Measurements from ENCODE around the gene ARHGEF33. TPM values are rescaled to one million over a fixed set of nuclear protein-coding genes. Genes with fewer than 3 reads are reported as not detected.

ARHGEF33 gene
- polyA plus RNA-seq, 1 donor from 2014 or later: 1.5 TPM

DNA sequence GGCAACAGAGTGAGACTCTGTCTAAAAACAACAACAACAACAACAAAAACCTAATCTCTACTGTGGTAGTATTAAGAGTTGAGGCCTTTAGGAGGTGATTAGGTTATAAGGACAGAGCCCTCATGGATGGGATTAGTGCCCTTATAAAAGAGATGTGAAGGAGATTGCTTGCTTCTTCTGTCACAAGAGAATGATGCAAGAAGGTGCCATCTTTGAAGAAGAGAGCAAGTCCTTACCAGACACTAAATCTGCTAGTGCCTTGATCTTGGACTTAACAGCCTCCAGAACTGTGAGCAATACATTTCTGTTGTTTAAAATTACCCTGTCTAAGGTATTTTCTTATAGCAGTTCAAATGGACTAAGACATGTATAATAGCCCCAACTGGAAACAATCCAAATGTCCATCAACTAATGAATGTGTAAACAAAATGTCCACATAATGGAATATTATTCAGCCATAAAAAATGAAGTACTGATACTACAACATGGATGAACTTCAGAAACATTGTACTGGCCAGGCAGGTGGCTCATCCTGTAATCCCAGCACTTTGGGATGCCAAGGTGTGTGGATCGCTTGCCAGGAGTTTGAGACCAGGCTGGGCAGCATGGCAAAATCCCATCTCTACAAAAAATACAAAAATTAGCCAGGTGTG, 1.6 kb upstream of the ARHGEF33 start:
- TF ChIP-seq EP300 (conservative IDR thresholded peaks at IDR 0.05; ENCODE audit: poor library complexity, severe bottlenecking) (no peak), SMC3 (conservative IDR thresholded peaks at IDR 0.05; ENCODE audit: poor library complexity) (no peak), MXI1 (conservative IDR thresholded peaks at IDR 0.05; ENCODE audit: poor library complexity, severe bottlenecking) (no peak), POLR2AphosphoS5 (IDR thresholded peaks at IDR 0.05) (no peak)
- H3K9ac ChIP-seq (ENCODE audit: low read length): no peak overlapping the region
- H3K27me3 ChIP-seq (ENCODE audit: insufficient read depth, low read depth, low read length): no peaks in the 10 kb centered on the region
- H3K4me3 ChIP-seq (ENCODE audit: low read length): no peak overlapping the region
- no peak overlapping the region for H3K4me2 ChIP-seq (ENCODE audit: low read length)
- H3K9me2 ChIP-seq (ENCODE audit: insufficient read depth, low read length): no peaks in the 10 kb centered on the region
- no peaks in the 10 kb centered on the region for H3F3A ChIP-seq (ENCODE audit: insufficient read depth, low read length, poor library complexity, severe bottlenecking)
- H2AFZ ChIP-seq (ENCODE audit: low read depth, low read length): no peak overlapping the region
- H4K20me1 ChIP-seq (ENCODE audit: insufficient read depth): no peaks in the 10 kb centered on the region
- H3K27ac ChIP-seq (ENCODE audit: low read length): no peak overlapping the region
- H3K9me3 ChIP-seq (ENCODE audit: low read length): no peaks in the 10 kb centered on the region
- no peaks in the 10 kb centered on the region for H3K79me2 ChIP-seq (replicated peaks; ENCODE audit: insufficient read depth, low read length)
- H3K36me3 ChIP-seq (ENCODE audit: insufficient read depth, low read length): no peaks in the 10 kb centered on the region

DNA sequence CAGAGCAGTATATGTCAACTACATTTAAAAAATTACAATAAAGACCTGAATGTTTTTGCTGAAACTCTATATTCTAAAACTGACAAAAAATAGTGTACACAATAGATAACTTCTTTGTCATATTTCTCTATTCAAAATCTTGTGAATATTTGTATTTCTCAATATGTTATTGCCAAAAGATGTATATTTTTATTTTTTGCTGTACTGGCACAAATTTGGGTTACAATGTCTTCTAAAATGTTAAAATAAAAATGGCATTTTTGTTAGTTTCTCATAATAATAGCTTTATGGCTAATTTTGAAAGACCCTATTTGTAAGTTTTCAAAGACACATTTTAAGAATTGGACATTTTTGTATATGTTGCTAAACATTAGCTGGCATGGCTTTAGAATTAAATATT, 630 bp upstream of the ARHGEF33 start:
- no peaks in the 10 kb centered on the region for H3K9me2 ChIP-seq (ENCODE audit: insufficient read depth, low read length)
- H4K20me1 ChIP-seq (ENCODE audit: insufficient read depth): no peaks in the 10 kb centered on the region
- no peak overlapping the region for H3K4me3 ChIP-seq (ENCODE audit: low read length)
- no peak overlapping the region for H3K9ac ChIP-seq (ENCODE audit: low read length)
- H3K9me3 ChIP-seq (ENCODE audit: low read length): no peaks in the 10 kb centered on the region
- no peaks in the 10 kb centered on the region for H3K27me3 ChIP-seq (ENCODE audit: insufficient read depth, low read depth, low read length)
- H3K27ac ChIP-seq (ENCODE audit: low read length): no peak overlapping the region
- no peaks in the 10 kb centered on the region for H3F3A ChIP-seq (ENCODE audit: insufficient read depth, low read length, poor library complexity, severe bottlenecking)
- TF ChIP-seq POLR2AphosphoS5 (IDR thresholded peaks at IDR 0.05) (no peak), RAD21 (conservative IDR thresholded peaks at IDR 0.05) (no peak), REST (IDR thresholded peaks at IDR 0.05; ENCODE audit: borderline replicate concordance) (no peak), TAF1 (IDR thresholded peaks at IDR 0.05; ENCODE audit: low read depth) (no peak), MXI1 (conservative IDR thresholded peaks at IDR 0.05; ENCODE audit: poor library complexity, severe bottlenecking) (no peak), EP300 (conservative IDR thresholded peaks at IDR 0.05; ENCODE audit: poor library complexity, severe bottlenecking) (no peak), EZH2 (IDR thresholded peaks at IDR 0.05; ENCODE audit: borderline replicate concordance, insufficient read depth, low read length, poor library complexity, severe bottlenecking) (no peak), SMC3 (conservative IDR thresholded peaks at IDR 0.05; ENCODE audit: poor library complexity) (no peak)
- TF ChIP-seq, protein P1, sequence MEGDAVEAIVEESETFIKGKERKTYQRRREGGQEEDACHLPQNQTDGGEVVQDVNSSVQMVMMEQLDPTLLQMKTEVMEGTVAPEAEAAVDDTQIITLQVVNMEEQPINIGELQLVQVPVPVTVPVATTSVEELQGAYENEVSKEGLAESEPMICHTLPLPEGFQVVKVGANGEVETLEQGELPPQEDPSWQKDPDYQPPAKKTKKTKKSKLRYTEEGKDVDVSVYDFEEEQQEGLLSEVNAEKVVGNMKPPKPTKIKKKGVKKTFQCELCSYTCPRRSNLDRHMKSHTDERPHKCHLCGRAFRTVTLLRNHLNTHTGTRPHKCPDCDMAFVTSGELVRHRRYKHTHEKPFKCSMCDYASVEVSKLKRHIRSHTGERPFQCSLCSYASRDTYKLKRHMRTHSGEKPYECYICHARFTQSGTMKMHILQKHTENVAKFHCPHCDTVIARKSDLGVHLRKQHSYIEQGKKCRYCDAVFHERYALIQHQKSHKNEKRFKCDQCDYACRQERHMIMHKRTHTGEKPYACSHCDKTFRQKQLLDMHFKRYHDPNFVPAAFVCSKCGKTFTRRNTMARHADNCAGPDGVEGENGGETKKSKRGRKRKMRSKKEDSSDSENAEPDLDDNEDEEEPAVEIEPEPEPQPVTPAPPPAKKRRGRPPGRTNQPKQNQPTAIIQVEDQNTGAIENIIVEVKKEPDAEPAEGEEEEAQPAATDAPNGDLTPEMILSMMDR (IDR thresholded peaks at IDR 0.05; ENCODE audit: poor library complexity, severe bottlenecking): no peak
- no peak overlapping the region for H3K4me2 ChIP-seq (ENCODE audit: low read length)
- no peaks in the 10 kb centered on the region for H3K79me2 ChIP-seq (replicated peaks; ENCODE audit: insufficient read depth, low read length)
- H3K36me3 ChIP-seq (ENCODE audit: insufficient read depth, low read length): no peaks in the 10 kb centered on the region
- no peak overlapping the region for H2AFZ ChIP-seq (ENCODE audit: low read depth, low read length)
